OCI-LY7 (cell line): Measurements from ENCODE around the gene ARFGEF2.

Experiments
- EZH2phosphoT487 ChIP-seq: fragments of 200-600 bp; sonication (generic); IDR thresholded peaks from 2 replicates; pipeline ENCODE4 v1.6.1; 2018; ENCODE audit warnings: low read depth, borderline replicate concordance, mild to moderate bottlenecking, mixed run types, antibody characterized with exemption, low read length, moderate library complexity, mixed read lengths
- TF ChIP-seq, protein P1 (sequence below): fragments of 200-600 bp; sonication (generic); conservative IDR thresholded peaks from 2 replicates; pipeline ENCODE4 v1.5.1; 2014; ENCODE audit warnings: mild to moderate bottlenecking, antibody characterized with exemption, low read length, moderate library complexity, mixed read lengths

- TF ChIP-seq, protein P1, sequence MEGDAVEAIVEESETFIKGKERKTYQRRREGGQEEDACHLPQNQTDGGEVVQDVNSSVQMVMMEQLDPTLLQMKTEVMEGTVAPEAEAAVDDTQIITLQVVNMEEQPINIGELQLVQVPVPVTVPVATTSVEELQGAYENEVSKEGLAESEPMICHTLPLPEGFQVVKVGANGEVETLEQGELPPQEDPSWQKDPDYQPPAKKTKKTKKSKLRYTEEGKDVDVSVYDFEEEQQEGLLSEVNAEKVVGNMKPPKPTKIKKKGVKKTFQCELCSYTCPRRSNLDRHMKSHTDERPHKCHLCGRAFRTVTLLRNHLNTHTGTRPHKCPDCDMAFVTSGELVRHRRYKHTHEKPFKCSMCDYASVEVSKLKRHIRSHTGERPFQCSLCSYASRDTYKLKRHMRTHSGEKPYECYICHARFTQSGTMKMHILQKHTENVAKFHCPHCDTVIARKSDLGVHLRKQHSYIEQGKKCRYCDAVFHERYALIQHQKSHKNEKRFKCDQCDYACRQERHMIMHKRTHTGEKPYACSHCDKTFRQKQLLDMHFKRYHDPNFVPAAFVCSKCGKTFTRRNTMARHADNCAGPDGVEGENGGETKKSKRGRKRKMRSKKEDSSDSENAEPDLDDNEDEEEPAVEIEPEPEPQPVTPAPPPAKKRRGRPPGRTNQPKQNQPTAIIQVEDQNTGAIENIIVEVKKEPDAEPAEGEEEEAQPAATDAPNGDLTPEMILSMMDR, result no peak
- no peak for TF ChIP-seq EZH2phosphoT487
These were observed 30.1 kb downstream of the ARFGEF2 start for GRCh38 chr20:48951646-48952045.
